Measurements from ENCODE around the gene SLC12A6. TPM values are rescaled to one million over a fixed set of nuclear protein-coding genes. Genes with fewer than 3 reads are reported as not detected.

SLC12A6 gene
- total RNA-seq, 6 experiments from 2014 or later = 5.6 to 10.9 (median 7.5) TPM

- 79% methylated on average over 16 of the region's 16 CpGs for WGBS (ENCODE audit: insufficient coverage, low coverage, low lambda C conversion rate, missing lambda C conversion rate)
- H3K27me3 ChIP-seq = no peaks in the 10 kb centered on the region
- no peak for ATAC-seq
- no peaks in the 10 kb centered on the region for H3K9me3 ChIP-seq
- TF ChIP-seq POLR2A (IDR thresholded peaks at IDR 0.05) (no peak), CTCF (IDR thresholded peaks at IDR 0.05) (no peak)
- H3K27ac ChIP-seq = peak overlapping the region in 1 of 3 donors; percentile 91
- intact Hi-C loops (cut with DNase I) = no loop called here
- no peak for DNase-seq
- peak overlapping the region in 2 of 3 donors; percentile 87 to 89 for H3K4me3 ChIP-seq
- H3K4me1 ChIP-seq = peaks cover 0 to 12% (median 0%) of the 10 kb centered on the region in 4 donors
- H3K36me3 ChIP-seq = peaks cover 0 to 2% (median 0%) of the 10 kb centered on the region in 4 donors
Observed at GRCh38 chr15:34338347-34338746, 766 bp upstream of the SLC12A6 start.

- H3K9me3 ChIP-seq = no peaks in the 10 kb centered on the region
- H3K4me1 ChIP-seq = peaks cover 0 to 11% (median 0%) of the 10 kb centered on the region in 4 donors
- H3K27me3 ChIP-seq = no peaks in the 10 kb centered on the region
- H3K27ac ChIP-seq = peak overlapping the region; percentile 82 to 91 (median 82)
- DNase-seq (peak in 1 of 3 donors; percentile 53), ATAC-seq (peak; percentile 23 to 45 (median 32))
- WGBS (ENCODE audit: insufficient coverage, low coverage, low lambda C conversion rate, missing lambda C conversion rate) = 2% methylated on average over 19 of the region's 26 CpGs
- intact Hi-C loops (cut with DNase I) = no loop called here
- TF ChIP-seq CTCF (IDR thresholded peaks at IDR 0.05) (no peak), POLR2A (IDR thresholded peaks at IDR 0.05) (no peak)
- peaks cover 0 to 2% (median 0%) of the 10 kb centered on the region in 4 donors for H3K36me3 ChIP-seq
- peak overlapping the region; percentile 82 to 89 (median 87) for H3K4me3 ChIP-seq
Observed at GRCh38 chr15:34336991-34337556, 507 bp downstream of the SLC12A6 start.

GRCh38 chr15:34336231-34336990 lies 1.2 kb downstream of the SLC12A6 start:
- peaks cover 0 to 4% (median 0%) of the 10 kb centered on the region in 4 donors for H3K4me1 ChIP-seq
- no peak for TF ChIP-seq CTCF (IDR thresholded peaks at IDR 0.05)
- no peak for TF ChIP-seq POLR2A (IDR thresholded peaks at IDR 0.05)
- WGBS (ENCODE audit: insufficient coverage, low coverage, low lambda C conversion rate, missing lambda C conversion rate) = 73% methylated on average over 13 of the region's 16 CpGs
- H3K27ac ChIP-seq = peak overlapping the region in 2 of 3 donors; percentile 82 to 91
- intact Hi-C loops (cut with DNase I) = no loop called here
- DNase-seq (no peak), ATAC-seq (no peak)
- H3K9me3 ChIP-seq = no peaks in the 10 kb centered on the region
- peaks cover 0 to 2% (median 0%) of the 10 kb centered on the region in 4 donors for H3K36me3 ChIP-seq
- H3K27me3 ChIP-seq = no peaks in the 10 kb centered on the region
- H3K4me3 ChIP-seq = peak overlapping the region; percentile 82 to 89 (median 87)

- 52% methylated on average over 3 of the region's 3 CpGs for WGBS (ENCODE audit: insufficient coverage, low coverage, low lambda C conversion rate, missing lambda C conversion rate)
- ATAC-seq (no peak), DNase-seq (no peak)
- H3K9me3 ChIP-seq = no peaks in the 10 kb centered on the region
- H3K36me3 ChIP-seq = no peaks in the 10 kb centered on the region
- peaks cover 0 to 3% (median 0%) of the 10 kb centered on the region in 4 donors for H3K4me1 ChIP-seq
- intact Hi-C loops (cut with DNase I) = no loop called here
- peak overlapping the region in 1 of 3 donors; percentile 1 for H3K4me3 ChIP-seq
- TF ChIP-seq POLR2A (IDR thresholded peaks at IDR 0.05) = no peak
- TF ChIP-seq CTCF (IDR thresholded peaks at IDR 0.05) = no peak
- no peaks in the 10 kb centered on the region for H3K27me3 ChIP-seq
- H3K27ac ChIP-seq = peak overlapping the region; percentile 12 to 82 (median 43)
Observed at GRCh38 chr15:34335176-34336032, 2.2 kb downstream of the SLC12A6 start.

Measured in right lobe of liver (tissue), 6 donors.